Ishikawa (cell line): ENCODE results near the gene FERMT1.
A peak's percentile ranks its signal among the peaks of the same experiment; 100 is the strongest.

Source experiments
- CEBPB ChIP-seq: IDR thresholded peaks from 2 replicates; pipeline ENCODE4 v1.6.1; 2012
- CREB1 ChIP-seq: IDR thresholded peaks from 2 replicates; pipeline ENCODE4 v1.6.1; 2012; ENCODE audit warnings: low read depth
- EGR1 ChIP-seq: IDR thresholded peaks from 2 replicates; pipeline ENCODE4 v1.6.1; 2012
- EP300 ChIP-seq: IDR thresholded peaks from 2 replicates; pipeline ENCODE4 v1.6.1; 2012; ENCODE audit warnings: borderline replicate concordance
- FOXM1 ChIP-seq: IDR thresholded peaks from 2 replicates; pipeline ENCODE4 v1.6.1; 2012; ENCODE audit warnings: low read depth, borderline replicate concordance
- NFIC ChIP-seq: IDR thresholded peaks from 2 replicates; pipeline ENCODE4 v1.6.1; 2012
- RAD21 ChIP-seq: IDR thresholded peaks from 2 replicates; pipeline ENCODE4 v1.6.1; 2012; ENCODE audit warnings: low read depth
- TAF1 ChIP-seq: IDR thresholded peaks from 2 replicates; pipeline ENCODE4 v1.6.1; 2012; ENCODE audit warnings: low read depth, mild to moderate bottlenecking
- TCF12 ChIP-seq: IDR thresholded peaks from 2 replicates; pipeline ENCODE4 v1.6.1; 2012; ENCODE audit warnings: low read depth
- TEAD4 ChIP-seq: IDR thresholded peaks from 2 replicates; pipeline ENCODE4 v1.6.1; 2012
- YY1 ChIP-seq: IDR thresholded peaks from 2 replicates; pipeline ENCODE4 v1.6.1; 2012; ENCODE audit warnings: low read depth
- ZBTB7A ChIP-seq: IDR thresholded peaks from 2 replicates; pipeline ENCODE4 v1.6.1; 2012; ENCODE audit warnings: low read depth
- TF ChIP-seq, protein P1 (sequence below): IDR thresholded peaks from 2 replicates; pipeline ENCODE4 v1.6.1; 2012
- TF ChIP-seq, protein P2 (sequence below): IDR thresholded peaks from 2 replicates; pipeline ENCODE4 v1.6.1; 2012; ENCODE audit warnings: low read depth, mild to moderate bottlenecking
- TF ChIP-seq, protein P3 (sequence below): IDR thresholded peaks from 2 replicates; pipeline ENCODE4 v1.6.1; 2012

Gene FERMT1

DNA sequence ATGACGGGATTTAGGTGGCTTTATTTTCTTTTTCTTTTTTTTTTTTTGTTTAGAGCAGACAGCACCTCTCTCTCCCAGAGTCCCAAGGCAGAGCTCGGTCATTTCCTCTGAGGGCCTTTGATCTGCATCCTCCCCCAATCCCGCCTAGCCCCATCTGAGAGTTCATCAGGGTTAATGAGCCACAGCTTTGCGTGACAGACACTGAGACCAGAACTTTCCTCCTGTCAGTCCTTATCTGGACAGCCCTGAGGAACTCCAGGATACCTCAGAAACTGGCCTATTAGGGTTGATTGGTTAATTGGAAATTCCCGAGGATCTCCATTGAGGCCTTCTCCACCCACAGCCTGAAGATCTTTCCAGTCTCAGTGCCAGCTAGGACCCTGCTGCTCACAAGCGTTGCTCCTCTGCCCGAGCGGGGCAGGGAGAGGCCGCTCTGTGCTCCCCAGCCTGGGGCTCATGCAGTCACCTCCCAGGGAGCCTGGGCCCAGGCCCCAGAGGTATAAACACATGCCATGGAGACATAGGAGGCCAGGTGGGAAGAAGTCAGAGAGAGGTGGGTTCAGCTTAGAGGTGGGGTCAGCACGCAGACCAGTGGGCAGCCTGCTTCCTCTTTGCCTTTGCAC lies 67.6 kb downstream of the FERMT1 start:
- TF ChIP-seq ZBTB7A (no peak), YY1 (no peak), CEBPB (no peak), TAF1 (no peak), NFIC (no peak), TCF12 (no peak), RAD21 (no peak), TEAD4 (no peak), EP300 (no peak), EGR1 (no peak)
- TF ChIP-seq, protein P1, sequence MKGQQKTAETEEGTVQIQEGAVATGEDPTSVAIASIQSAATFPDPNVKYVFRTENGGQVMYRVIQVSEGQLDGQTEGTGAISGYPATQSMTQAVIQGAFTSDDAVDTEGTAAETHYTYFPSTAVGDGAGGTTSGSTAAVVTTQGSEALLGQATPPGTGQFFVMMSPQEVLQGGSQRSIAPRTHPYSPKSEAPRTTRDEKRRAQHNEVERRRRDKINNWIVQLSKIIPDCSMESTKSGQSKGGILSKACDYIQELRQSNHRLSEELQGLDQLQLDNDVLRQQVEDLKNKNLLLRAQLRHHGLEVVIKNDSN = no peak

DNA sequence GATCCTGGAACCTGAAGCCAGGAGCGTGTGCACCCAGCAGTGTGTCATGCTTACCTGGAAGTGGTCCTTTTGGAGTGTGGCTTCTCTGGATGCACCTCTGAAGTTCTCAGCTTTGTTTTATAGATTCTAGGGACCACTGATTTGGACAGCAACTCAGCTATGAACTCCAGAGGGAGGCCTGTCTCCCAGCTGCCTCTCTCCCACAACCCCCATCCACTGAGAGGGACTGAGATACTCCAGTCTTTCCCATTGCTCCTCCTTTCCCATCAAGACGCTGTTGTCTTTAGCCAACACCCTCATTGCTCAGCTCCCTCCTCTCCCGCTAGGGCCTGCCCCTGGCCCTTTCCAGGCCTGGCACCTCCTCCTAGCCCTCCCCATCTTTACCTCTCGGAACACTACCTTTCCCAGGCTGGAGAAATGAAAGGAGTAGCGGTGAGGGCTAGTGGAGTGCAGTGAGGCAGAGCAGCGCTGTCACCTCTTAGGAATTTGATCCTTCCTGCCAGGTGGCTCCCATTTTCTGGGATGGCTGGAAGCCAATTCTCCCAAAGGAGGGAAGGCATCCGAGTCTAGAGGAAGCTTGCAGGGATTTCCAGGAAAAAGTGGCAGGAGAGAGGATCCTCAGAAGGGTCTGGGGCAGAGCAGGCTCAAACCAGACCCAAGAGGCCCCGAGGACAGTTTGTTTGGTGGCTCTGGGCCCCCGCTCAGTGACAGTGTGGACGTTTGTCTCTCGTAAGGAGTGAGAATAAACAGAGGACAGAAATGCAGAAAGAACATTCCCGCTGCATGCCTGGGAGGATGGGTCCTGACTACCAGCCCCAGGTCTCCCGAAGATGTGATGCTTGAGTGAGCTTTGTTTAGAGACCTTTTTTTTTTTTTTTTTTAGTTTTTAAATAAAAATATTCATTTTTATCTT lies 68.8 kb downstream of the FERMT1 start, which contains the start of gene LRRN4:
Gene LRRN4, minus strand, starts transcription at position 285 of the 913 bp plus-strand sequence. CDS start 1,261 bp downstream, outside the sequence.
- peak; percentile 84 for TF ChIP-seq EP300
- no peak for TF ChIP-seq RAD21
- TF ChIP-seq TAF1 = no peak; the same call in 1 of the 2 replicates
- TF ChIP-seq, protein P2, sequence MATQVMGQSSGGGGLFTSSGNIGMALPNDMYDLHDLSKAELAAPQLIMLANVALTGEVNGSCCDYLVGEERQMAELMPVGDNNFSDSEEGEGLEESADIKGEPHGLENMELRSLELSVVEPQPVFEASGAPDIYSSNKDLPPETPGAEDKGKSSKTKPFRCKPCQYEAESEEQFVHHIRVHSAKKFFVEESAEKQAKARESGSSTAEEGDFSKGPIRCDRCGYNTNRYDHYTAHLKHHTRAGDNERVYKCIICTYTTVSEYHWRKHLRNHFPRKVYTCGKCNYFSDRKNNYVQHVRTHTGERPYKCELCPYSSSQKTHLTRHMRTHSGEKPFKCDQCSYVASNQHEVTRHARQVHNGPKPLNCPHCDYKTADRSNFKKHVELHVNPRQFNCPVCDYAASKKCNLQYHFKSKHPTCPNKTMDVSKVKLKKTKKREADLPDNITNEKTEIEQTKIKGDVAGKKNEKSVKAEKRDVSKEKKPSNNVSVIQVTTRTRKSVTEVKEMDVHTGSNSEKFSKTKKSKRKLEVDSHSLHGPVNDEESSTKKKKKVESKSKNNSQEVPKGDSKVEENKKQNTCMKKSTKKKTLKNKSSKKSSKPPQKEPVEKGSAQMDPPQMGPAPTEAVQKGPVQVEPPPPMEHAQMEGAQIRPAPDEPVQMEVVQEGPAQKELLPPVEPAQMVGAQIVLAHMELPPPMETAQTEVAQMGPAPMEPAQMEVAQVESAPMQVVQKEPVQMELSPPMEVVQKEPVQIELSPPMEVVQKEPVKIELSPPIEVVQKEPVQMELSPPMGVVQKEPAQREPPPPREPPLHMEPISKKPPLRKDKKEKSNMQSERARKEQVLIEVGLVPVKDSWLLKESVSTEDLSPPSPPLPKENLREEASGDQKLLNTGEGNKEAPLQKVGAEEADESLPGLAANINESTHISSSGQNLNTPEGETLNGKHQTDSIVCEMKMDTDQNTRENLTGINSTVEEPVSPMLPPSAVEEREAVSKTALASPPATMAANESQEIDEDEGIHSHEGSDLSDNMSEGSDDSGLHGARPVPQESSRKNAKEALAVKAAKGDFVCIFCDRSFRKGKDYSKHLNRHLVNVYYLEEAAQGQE = peak; percentile 39; the same call in 1 of the 2 replicates
- TF ChIP-seq TCF12 = peak; percentile 91
- no peak for TF ChIP-seq CEBPB
- no peak for TF ChIP-seq CREB1
- TF ChIP-seq FOXM1 = 0 out of 2 replicates have a peak, but pooled peaks have one; percentile 19
- TF ChIP-seq, protein P3, sequence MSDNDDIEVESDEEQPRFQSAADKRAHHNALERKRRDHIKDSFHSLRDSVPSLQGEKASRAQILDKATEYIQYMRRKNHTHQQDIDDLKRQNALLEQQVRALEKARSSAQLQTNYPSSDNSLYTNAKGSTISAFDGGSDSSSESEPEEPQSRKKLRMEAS = no peak
- TF ChIP-seq TEAD4 = peak; percentile 77
- peak; percentile 93 for TF ChIP-seq NFIC
- TF ChIP-seq ZBTB7A = no peak
- TF ChIP-seq EGR1 = no peak
- TF ChIP-seq YY1 = peak; percentile 57; the same call in 1 of the 2 replicates
- TF ChIP-seq, protein P1 = no peak

DNA sequence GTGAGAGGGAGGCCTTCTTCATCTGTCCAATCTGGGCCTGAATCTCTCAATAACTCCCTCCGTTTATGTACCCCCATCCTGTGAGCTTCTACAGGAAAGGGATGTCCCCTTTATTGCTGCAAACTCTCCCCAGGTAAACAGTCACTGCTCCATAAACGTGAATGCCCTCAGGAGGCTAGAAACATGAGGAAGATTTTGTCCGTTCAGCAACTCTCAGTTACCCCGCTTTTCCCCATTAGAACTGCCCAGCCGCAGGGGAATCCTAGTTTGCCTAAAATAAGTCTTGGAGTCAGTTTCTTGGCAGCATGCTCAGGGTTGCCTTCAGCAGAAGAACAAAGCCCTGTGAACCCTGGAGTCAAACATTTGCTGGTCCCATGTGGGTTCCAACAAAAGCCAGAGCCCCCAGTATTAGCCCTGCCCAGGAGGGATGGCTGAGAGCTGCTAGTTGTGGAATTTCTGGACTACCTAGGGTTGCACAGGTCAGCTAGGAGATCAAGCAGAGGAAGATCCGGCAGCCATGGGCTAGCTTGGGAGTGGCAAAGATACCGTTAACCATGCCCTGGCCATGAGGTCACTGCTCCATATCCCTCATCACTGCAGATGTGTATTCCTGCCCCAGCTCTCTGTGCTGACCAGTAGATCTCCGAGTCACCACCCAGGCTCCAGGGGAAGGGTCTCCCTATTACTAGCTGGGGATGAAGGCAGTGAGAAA lies 69.6 kb downstream of the FERMT1 start:
- TF ChIP-seq TAF1 (no peak), RAD21 (no peak), EP300 (no peak), FOXM1 (no peak), YY1 (no peak), ZBTB7A (no peak), NFIC (no peak), TEAD4 (no peak), CEBPB (no peak), CREB1 (no peak), TCF12 (no peak), EGR1 (no peak)
- TF ChIP-seq, protein P3 = no peak
- TF ChIP-seq, protein P1 = no peak
- TF ChIP-seq, protein P2 = no peak

DNA sequence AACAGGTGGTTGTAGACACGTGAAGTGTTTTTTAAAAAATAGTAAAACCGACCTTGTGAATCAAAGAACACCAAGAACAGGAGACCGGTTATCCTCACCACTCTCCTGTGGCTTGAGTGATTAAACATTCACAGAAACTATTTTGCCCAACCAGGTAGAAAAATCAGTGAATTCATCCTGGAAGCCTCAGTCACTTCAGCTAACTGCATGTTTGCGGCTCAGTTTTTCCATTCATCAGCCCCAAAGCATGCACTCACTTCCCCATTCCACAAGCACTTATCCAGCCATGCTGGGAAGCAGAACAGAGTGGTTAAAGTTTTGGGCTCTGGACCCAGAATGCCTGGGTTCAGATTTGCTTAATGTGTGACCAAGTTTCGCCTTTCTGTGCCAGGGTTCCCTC lies 71.3 kb downstream of the FERMT1 start:
- peak; percentile 45 for TF ChIP-seq TEAD4
- TF ChIP-seq EP300 = peak; percentile 41; the same call in 1 of the 2 replicates
- no peak for TF ChIP-seq NFIC
